ENCODE measurements around the gene FCGR1A.
"Not testable (repeated sequence)": the region's sequence is repeated elsewhere in the genome, so short reads cannot be mapped to it uniquely, and the experiment has no call there.

- not testable (repeated sequence) for TF ChIP-seq POLR2A (IDR thresholded peaks at IDR 0.05; ENCODE audit: low read depth, low read length); CTCF (IDR thresholded peaks at IDR 0.05; ENCODE audit: extremely low read depth in 1 of 2, insufficient read depth in 1 of 2, low read depth in 1 of 2, low read length in 2 of 2); MAX (IDR thresholded peaks at IDR 0.05; ENCODE audit: insufficient read depth, insufficient read length); EZH2 (IDR thresholded peaks at IDR 0.05; ENCODE audit: borderline replicate concordance, low read depth, low read length, severe bottlenecking); POLR2AphosphoS5 (IDR thresholded peaks at IDR 0.05; ENCODE audit: insufficient read depth, low read depth, low read length); GATA2 (IDR thresholded peaks at IDR 0.05; ENCODE audit: insufficient read depth, insufficient read length, low read depth, low read length)
Measured at GRCh38 chr1:149775510-149776147, 6.9 kb upstream of the FCGR1A start.

Data from endothelial cell of umbilical vein (primary cell).